Measurements from ENCODE around the gene HES1. TPM values are rescaled to one million over a fixed set of nuclear protein-coding genes. Genes with fewer than 3 reads are reported as not detected.

Gene HES1
- total and polyA plus RNA-seq, 9 of the 15 experiments (the other 6 are each of a cell fraction or from before 2014, with no cell fraction given) = 3.4 to 37.0 (median 19.3) TPM

DNA sequence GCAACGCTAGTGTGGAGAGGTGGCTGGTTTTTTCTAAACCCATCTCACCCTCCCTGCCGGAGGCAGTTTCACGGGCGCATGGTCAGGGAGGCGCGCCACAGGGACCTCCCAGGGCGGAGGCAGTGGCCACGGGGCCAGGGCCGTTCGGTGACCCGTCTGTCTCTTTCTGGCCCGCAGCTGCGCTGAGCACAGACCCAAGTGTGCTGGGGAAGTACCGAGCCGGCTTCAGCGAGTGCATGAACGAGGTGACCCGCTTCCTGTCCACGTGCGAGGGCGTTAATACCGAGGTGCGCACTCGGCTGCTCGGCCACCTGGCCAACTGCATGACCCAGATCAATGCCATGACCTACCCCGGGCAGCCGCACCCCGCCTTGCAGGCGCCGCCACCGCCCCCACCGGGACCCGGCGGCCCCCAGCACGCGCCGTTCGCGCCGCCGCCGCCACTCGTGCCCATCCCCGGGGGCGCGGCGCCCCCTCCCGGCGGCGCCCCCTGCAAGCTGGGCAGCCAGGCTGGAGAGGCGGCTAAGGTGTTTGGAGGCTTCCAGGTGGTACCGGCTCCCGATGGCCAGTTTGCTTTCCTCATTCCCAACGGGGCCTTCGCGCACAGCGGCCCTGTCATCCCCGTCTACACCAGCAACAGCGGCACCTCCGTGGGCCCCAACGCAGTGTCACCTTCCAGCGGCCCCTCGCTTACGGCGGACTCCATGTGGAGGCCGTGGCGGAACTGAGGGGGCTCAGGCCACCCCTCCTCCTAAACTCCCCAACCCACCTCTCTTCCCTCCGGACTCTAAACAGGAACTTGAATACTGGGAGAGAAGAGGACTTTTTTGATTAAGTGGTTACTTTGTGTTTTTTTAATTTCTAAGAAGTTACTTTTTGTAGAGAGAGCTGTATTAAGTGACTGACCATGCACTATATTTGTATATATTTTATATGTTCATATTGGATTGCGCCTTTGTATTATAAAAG, 1.8 kb downstream of the HES1 start (continued):
- TF ChIP-seq, protein P1, sequence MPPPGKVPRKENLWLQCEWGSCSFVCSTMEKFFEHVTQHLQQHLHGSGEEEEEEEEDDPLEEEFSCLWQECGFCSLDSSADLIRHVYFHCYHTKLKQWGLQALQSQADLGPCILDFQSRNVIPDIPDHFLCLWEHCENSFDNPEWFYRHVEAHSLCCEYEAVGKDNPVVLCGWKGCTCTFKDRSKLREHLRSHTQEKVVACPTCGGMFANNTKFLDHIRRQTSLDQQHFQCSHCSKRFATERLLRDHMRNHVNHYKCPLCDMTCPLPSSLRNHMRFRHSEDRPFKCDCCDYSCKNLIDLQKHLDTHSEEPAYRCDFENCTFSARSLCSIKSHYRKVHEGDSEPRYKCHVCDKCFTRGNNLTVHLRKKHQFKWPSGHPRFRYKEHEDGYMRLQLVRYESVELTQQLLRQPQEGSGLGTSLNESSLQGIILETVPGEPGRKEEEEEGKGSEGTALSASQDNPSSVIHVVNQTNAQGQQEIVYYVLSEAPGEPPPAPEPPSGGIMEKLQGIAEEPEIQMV (tag; conservative IDR thresholded peaks at IDR 0.05; ENCODE audit: low read depth) = no peak
- TF ChIP-seq FOXJ3 (CRISPR knock-in tag; IDR thresholded peaks at IDR 0.05) (no peak), SPI1 (IDR thresholded peaks at IDR 0.05; ENCODE audit: borderline replicate concordance, low read depth, low read length) (0 out of 2 replicates have a peak, but pooled peaks have one; percentile 5), MAZ (CRISPR knock-in tag; conservative IDR thresholded peaks at IDR 0.05 in 1 of 2, IDR thresholded peaks at IDR 0.05 in 1 of 2) (peak; percentile 63 to 80), HIVEP1 (CRISPR knock-in tag; IDR thresholded peaks at IDR 0.05) (0 out of 2 replicates have a peak, but pooled peaks have one; percentile 29), ZNF444 (CRISPR knock-in tag; IDR thresholded peaks at IDR 0.05) (no peak), RUNX1 (IDR thresholded peaks at IDR 0.05; ENCODE audit: low read depth) (no peak), SMAD3 (CRISPR knock-in tag; conservative IDR thresholded peaks at IDR 0.05) (no peak), MTA3 (IDR thresholded peaks at IDR 0.05; ENCODE audit: borderline replicate concordance) (no peak), SMAD2 (IDR thresholded peaks at IDR 0.05; ENCODE audit: low read depth, low read length) (no peak), DDX20 (tag; IDR thresholded peaks at IDR 0.05; ENCODE audit: low read depth) (no peak), NFATC3 (IDR thresholded peaks at IDR 0.05) (no peak), GTF2E2 (tag; IDR thresholded peaks at IDR 0.05) (no peak), SMARCE1 (IDR thresholded peaks at IDR 0.05) (no peak), CEBPB (tag; IDR thresholded peaks at IDR 0.05) (no peak), MXI1 (IDR thresholded peaks at IDR 0.05; ENCODE audit: low read depth, low read length) (no peak), CREBBP (IDR thresholded peaks at IDR 0.05; ENCODE audit: low read depth, low read length) (no peak), XRCC5 (IDR thresholded peaks at IDR 0.05; ENCODE audit: low read depth, low read length) (no peak; the same call in 1 of the 2 replicates), CREM (IDR thresholded peaks at IDR 0.05; ENCODE audit: low read depth) (no peak), ARNT (IDR thresholded peaks at IDR 0.05) (no peak), ZNF561 (CRISPR knock-in tag; conservative IDR thresholded peaks at IDR 0.05) (no peak), TCFL5 (CRISPR knock-in tag; conservative IDR thresholded peaks at IDR 0.05) (no peak)
- TF ChIP-seq, protein P2, sequence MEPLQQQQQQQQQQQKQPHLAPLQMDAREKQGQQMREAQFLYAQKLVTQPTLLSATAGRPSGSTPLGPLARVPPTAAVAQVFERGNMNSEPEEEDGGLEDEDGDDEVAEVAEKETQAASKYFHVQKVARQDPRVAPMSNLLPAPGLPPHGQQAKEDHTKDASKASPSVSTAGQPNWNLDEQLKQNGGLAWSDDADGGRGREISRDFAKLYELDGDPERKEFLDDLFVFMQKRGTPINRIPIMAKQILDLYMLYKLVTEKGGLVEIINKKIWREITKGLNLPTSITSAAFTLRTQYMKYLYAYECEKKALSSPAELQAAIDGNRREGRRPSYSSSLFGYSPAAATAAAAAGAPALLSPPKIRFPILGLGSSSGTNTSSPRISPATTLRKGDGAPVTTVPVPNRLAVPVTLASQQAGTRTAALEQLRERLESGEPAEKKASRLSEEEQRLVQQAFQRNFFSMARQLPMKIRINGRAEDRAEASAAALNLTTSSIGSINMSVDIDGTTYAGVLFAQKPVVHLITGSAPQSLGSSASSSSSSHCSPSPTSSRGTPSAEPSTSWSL (CRISPR knock-in tag; IDR thresholded peaks at IDR 0.05; ENCODE audit: borderline replicate concordance) = no peak
- TF ChIP-seq, protein P3, sequence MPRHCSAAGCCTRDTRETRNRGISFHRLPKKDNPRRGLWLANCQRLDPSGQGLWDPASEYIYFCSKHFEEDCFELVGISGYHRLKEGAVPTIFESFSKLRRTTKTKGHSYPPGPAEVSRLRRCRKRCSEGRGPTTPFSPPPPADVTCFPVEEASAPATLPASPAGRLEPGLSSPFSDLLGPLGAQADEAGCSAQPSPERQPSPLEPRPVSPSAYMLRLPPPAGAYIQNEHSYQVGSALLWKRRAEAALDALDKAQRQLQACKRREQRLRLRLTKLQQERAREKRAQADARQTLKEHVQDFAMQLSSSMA (CRISPR knock-in tag; IDR thresholded peaks at IDR 0.05) = peak; percentile 86; the same call in 1 of the 2 replicates
- TF ChIP-seq, protein P4, sequence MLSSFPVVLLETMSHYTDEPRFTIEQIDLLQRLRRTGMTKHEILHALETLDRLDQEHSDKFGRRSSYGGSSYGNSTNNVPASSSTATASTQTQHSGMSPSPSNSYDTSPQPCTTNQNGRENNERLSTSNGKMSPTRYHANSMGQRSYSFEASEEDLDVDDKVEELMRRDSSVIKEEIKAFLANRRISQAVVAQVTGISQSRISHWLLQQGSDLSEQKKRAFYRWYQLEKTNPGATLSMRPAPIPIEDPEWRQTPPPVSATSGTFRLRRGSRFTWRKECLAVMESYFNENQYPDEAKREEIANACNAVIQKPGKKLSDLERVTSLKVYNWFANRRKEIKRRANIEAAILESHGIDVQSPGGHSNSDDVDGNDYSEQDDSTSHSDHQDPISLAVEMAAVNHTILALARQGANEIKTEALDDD (IDR thresholded peaks at IDR 0.05) = no peak
